Sigmoid colon (tissue), 4 donors: ENCODE measurements around the gene LETM1.

ENCODE experiments used
- CTCF ChIP-seq, 4 experiments: fragments of 450-650 bp in 3 of 4; fragments of 200-600 bp in 1 of 4; IDR thresholded peaks; one replicate each; pipeline ENCODE4 v1.5.1; 2016 to 2019; ENCODE audit warnings: antibody characterized with exemption in 4 of 4, mild to moderate bottlenecking in 3 of 4, moderate library complexity in 2 of 4
- EP300 ChIP-seq, 4 donors: sonication (generic); formaldehyde crosslinking; IDR thresholded peaks; one replicate each; pipeline ENCODE4 v1.6.1; 2017; ENCODE audit warnings: antibody characterized with exemption in 4 of 4

- TF ChIP-seq CTCF (IDR thresholded peaks at IDR 0.05) (no peak), EP300 (IDR thresholded peaks at IDR 0.05) (no peak)
Measured at GRCh38 chr4:1836650-1837049, 19.3 kb downstream of the LETM1 start.
